ENCODE data around the gene CFAP65.

DNA sequence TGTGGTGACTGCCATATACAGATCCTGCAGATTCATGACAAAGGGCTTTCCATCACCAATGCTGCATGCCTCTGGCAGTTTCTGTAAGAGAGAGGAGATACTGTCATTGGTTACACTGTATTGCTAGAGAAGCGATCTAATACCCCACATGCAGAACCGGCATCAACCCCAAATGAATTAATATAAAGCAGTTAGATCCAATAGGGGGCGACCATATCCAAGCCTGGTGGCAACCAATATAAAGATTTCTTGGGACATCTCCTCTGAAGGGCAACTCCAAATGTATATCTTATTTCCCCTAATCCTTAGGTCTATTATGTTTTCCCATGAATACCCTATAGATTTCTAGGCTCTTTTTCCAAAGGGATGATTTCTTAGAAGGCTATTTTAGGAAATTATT lies 36.8 kb upstream of the CFAP65 start:
- TF ChIP-seq, protein P1, sequence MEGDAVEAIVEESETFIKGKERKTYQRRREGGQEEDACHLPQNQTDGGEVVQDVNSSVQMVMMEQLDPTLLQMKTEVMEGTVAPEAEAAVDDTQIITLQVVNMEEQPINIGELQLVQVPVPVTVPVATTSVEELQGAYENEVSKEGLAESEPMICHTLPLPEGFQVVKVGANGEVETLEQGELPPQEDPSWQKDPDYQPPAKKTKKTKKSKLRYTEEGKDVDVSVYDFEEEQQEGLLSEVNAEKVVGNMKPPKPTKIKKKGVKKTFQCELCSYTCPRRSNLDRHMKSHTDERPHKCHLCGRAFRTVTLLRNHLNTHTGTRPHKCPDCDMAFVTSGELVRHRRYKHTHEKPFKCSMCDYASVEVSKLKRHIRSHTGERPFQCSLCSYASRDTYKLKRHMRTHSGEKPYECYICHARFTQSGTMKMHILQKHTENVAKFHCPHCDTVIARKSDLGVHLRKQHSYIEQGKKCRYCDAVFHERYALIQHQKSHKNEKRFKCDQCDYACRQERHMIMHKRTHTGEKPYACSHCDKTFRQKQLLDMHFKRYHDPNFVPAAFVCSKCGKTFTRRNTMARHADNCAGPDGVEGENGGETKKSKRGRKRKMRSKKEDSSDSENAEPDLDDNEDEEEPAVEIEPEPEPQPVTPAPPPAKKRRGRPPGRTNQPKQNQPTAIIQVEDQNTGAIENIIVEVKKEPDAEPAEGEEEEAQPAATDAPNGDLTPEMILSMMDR (IDR thresholded peaks at IDR 0.05 in 8 of 11, conservative IDR thresholded peaks at IDR 0.05 in 3 of 11) = no peak
- no peak for TF ChIP-seq POLR2A (IDR thresholded peaks at IDR 0.05)

All from spleen (tissue), 7 donors.